HepG2 (cell line): ENCODE data around the gene MYL6B. TPM values are rescaled to one million over a fixed set of nuclear protein-coding genes. Genes with fewer than 3 reads are reported as not detected.

Experiments used
- ARNT ChIP-seq: fragments of 450-650 bp; IDR thresholded peaks from 2 replicates; pipeline ENCODE4 v1.6.1; 2017
- CREB1 ChIP-seq, 2 experiments: fragments of 450-650 bp in 1 of 2; IDR thresholded peaks; 2 replicates each; pipeline ENCODE4 v1.6.1; 2016 to 2017; ENCODE audit warnings: control low read depth in 1 of 2, mild to moderate bottlenecking in 1 of 2, missing compliant biosample characterization in 1 of 2, missing genetic modification characterization in 1 of 2
- FOXA3 ChIP-seq: IDR thresholded peaks from 2 replicates; pipeline ENCODE4 v1.6.1; 2016; ENCODE audit warnings: missing genetic modification reagents, missing compliant biosample characterization
- HNRNPK ChIP-seq: fragments of 200-400 bp; formaldehyde crosslinking; IDR thresholded peaks from 2 replicates; pipeline ENCODE4 v1.6.1; 2018; ENCODE audit warnings: low read length, low read depth, moderate library complexity, mild to moderate bottlenecking; ENCODE audit not compliant: poor library complexity, severe bottlenecking
- KLF13 ChIP-seq: sonication (generic); formaldehyde crosslinking; IDR thresholded peaks from 2 replicates; pipeline ENCODE4 v1.4.0; 2020; ENCODE audit warnings: mild to moderate bottlenecking, missing genetic modification reagents
- NCOA2 ChIP-seq: sonication (generic); formaldehyde crosslinking; IDR thresholded peaks from 2 replicates; pipeline ENCODE4 v1.8.0; 2022; ENCODE audit warnings: inconsistent platforms
- PCBP1 ChIP-seq: fragments of 200-400 bp; formaldehyde crosslinking; IDR thresholded peaks from 2 replicates; pipeline ENCODE4 v1.6.1; 2017; ENCODE audit warnings: mild to moderate bottlenecking, low read depth, low read length, borderline replicate concordance
- SP2 ChIP-seq: sonication (generic); formaldehyde crosslinking; IDR thresholded peaks from 2 replicates; pipeline ENCODE4 v1.5.1; 2020; ENCODE audit warnings: mild to moderate bottlenecking, missing genetic modification reagents
- SRSF1 ChIP-seq: fragments of 200-400 bp; formaldehyde crosslinking; optimal IDR thresholded peaks from 2 replicates; pipeline ENCODE3; 2017; ENCODE audit warnings: mild to moderate bottlenecking, low read depth, low read length, moderate library complexity
- SYNCRIP ChIP-seq: fragments of 200-400 bp; formaldehyde crosslinking; IDR thresholded peaks from 2 replicates; pipeline ENCODE4 v1.6.1; 2018; ENCODE audit warnings: mild to moderate bottlenecking, low read depth, low read length; ENCODE audit not compliant: insufficient read depth
- ZKSCAN1 ChIP-seq: fragments of 150-350 bp; IDR thresholded peaks from 2 replicates; pipeline ENCODE4 v1.6.1; 2014; ENCODE audit warnings: low read length
- ZKSCAN5 ChIP-seq: sonication (generic); formaldehyde crosslinking; IDR thresholded peaks from 2 replicates; pipeline ENCODE4 v1.5.1; 2020; ENCODE audit warnings: mild to moderate bottlenecking, missing genetic modification reagents
- ZNF3 ChIP-seq: IDR thresholded peaks from 2 replicates; pipeline ENCODE4 v1.7.0; 2017; ENCODE audit warnings: inconsistent platforms
- ZNF510 ChIP-seq: sonication (generic); formaldehyde crosslinking; IDR thresholded peaks from 2 replicates; pipeline ENCODE4 v1.4.0; 2020; ENCODE audit warnings: low read depth, mild to moderate bottlenecking, missing genetic modification reagents
- ZNF850 ChIP-seq: sonication (generic); formaldehyde crosslinking; conservative IDR thresholded peaks from 2 replicates; pipeline ENCODE4 v1.9.0; 2021; ENCODE audit warnings: mild to moderate bottlenecking, missing genetic modification reagents
- polyA plus RNA-seq, 8 experiments: library from polyadenylated mRNA; depleted of rRNA in 3 of 8; stranded (reverse) in 7 of 8; unstranded in 1 of 8; fragments of >200 nt; fragmentation: Illumina TruSeq in 4 of 8; extraction: Trizol in 4 of 8; gene quantifications; 2 replicates each; pipeline versions ENCODE4 v1.2.1 to v1.2.3, GENCODE V29; 2011 to 2016; ENCODE audit warnings: low read depth in 4 of 8, missing spikeins in 1 of 8, mixed read lengths in 1 of 8; ENCODE audit not compliant: insufficient read depth in 1 of 8
- total RNA-seq, 5 experiments: library from RNA; depleted of rRNA; stranded (reverse); fragments of >200 nt; fragmentation: Illumina TruSeq; extraction: Trizol; gene quantifications; 2 replicates each; pipeline ENCODE4 v1.2.3, GENCODE V29; 2016; ENCODE audit warnings: low read depth in 1 of 5
- TF ChIP-seq, protein P1 (sequence below): sonication (generic); formaldehyde crosslinking; IDR thresholded peaks from 2 replicates; pipeline ENCODE4 v1.4.0; 2020; ENCODE audit warnings: missing genetic modification reagents
- TF ChIP-seq, protein P2 (sequence below): sonication (generic); formaldehyde crosslinking; conservative IDR thresholded peaks from 2 replicates; pipeline ENCODE4 v1.5.0; 2020; ENCODE audit warnings: missing genetic modification reagents
- TF ChIP-seq, protein P3 (sequence below): conservative IDR thresholded peaks from 2 replicates; pipeline ENCODE4 v1.6.1; 2018; ENCODE audit warnings: missing genetic modification reagents
- TF ChIP-seq, protein P4 (sequence below): sonication (generic); formaldehyde crosslinking; IDR thresholded peaks from 2 replicates; pipeline ENCODE4 v1.4.0; 2020; ENCODE audit warnings: mild to moderate bottlenecking, missing genetic modification reagents
- TF ChIP-seq, protein P5 (sequence below): sonication (generic); formaldehyde crosslinking; IDR thresholded peaks from 2 replicates; pipeline ENCODE4 v1.5.1; 2020; ENCODE audit warnings: mild to moderate bottlenecking, moderate library complexity, missing genetic modification reagents

Gene MYL6B
- total and polyA plus RNA-seq, 2 of the 13 experiments (the other 11 are each of a cell fraction or from before 2014, with no cell fraction given): 75.7 to 88.7 TPM

DNA sequence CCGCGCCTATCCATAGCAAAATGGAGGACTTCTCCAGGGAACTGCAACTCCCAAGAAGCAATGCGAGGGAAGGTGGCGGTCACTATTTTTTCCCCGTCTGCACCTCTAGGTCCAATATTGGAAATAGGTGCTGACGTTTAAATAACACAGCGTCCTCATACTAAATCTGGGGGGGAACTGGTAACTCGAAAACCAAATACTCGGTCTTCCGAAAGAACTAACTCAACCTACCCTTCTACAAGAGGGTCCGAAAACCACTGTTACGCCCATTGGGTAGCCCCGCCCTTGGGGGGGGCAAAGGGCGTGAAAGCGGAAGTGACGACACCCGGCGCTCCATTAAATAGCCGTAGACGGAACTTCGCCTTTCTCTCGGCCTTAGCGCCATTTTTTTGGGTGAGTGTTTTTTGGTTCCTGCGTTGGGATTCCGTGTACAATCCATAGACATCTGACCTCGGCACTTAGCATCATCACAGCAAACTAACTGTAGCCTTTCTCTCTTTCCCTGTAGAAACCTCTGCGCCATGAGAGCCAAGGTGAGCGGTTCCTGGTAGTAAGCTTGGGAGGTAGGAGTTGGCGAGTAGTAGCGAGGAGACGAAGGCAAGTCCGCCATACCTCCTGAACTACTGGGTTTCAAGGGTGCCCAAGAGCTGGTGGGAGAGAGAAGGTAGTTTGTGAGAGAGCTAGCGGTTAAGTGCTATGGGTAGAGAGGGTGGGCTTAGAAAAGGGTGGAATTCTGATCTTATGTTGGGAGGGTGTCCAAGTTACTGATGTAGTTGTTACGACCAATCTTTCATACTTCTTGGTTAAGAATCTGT, 35.9 kb upstream of the MYL6B start, which contains the start of gene RPL41 (continued):
- TF ChIP-seq, protein P1, sequence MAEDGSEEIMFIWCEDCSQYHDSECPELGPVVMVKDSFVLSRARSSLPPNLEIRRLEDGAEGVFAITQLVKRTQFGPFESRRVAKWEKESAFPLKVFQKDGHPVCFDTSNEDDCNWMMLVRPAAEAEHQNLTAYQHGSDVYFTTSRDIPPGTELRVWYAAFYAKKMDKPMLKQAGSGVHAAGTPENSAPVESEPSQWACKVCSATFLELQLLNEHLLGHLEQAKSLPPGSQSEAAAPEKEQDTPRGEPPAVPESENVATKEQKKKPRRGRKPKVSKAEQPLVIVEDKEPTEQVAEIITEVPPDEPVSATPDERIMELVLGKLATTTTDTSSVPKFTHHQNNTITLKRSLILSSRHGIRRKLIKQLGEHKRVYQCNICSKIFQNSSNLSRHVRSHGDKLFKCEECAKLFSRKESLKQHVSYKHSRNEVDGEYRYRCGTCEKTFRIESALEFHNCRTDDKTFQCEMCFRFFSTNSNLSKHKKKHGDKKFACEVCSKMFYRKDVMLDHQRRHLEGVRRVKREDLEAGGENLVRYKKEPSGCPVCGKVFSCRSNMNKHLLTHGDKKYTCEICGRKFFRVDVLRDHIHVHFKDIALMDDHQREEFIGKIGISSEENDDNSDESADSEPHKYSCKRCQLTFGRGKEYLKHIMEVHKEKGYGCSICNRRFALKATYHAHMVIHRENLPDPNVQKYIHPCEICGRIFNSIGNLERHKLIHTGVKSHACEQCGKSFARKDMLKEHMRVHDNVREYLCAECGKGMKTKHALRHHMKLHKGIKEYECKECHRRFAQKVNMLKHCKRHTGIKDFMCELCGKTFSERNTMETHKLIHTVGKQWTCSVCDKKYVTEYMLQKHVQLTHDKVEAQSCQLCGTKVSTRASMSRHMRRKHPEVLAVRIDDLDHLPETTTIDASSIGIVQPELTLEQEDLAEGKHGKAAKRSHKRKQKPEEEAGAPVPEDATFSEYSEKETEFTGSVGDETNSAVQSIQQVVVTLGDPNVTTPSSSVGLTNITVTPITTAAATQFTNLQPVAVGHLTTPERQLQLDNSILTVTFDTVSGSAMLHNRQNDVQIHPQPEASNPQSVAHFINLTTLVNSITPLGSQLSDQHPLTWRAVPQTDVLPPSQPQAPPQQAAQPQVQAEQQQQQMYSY (CRISPR knock-in tag): 0 out of 2 replicates have a peak, but pooled peaks have one; percentile 22
- TF ChIP-seq SYNCRIP: no peak
- peak; percentile 93 for TF ChIP-seq CREB1 (IDR thresholded peaks at IDR 0.05)
- peak; percentile 99 for TF ChIP-seq CREB1 (CRISPR knock-in tag; IDR thresholded peaks at IDR 0.05)
- TF ChIP-seq FOXA3 (CRISPR knock-in tag): peak; percentile 45
- TF ChIP-seq, protein P2, sequence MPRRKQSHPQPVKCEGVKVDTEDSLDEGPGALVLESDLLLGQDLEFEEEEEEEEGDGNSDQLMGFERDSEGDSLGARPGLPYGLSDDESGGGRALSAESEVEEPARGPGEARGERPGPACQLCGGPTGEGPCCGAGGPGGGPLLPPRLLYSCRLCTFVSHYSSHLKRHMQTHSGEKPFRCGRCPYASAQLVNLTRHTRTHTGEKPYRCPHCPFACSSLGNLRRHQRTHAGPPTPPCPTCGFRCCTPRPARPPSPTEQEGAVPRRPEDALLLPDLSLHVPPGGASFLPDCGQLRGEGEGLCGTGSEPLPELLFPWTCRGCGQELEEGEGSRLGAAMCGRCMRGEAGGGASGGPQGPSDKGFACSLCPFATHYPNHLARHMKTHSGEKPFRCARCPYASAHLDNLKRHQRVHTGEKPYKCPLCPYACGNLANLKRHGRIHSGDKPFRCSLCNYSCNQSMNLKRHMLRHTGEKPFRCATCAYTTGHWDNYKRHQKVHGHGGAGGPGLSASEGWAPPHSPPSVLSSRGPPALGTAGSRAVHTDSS (CRISPR knock-in tag): no peak
- TF ChIP-seq, protein P3, sequence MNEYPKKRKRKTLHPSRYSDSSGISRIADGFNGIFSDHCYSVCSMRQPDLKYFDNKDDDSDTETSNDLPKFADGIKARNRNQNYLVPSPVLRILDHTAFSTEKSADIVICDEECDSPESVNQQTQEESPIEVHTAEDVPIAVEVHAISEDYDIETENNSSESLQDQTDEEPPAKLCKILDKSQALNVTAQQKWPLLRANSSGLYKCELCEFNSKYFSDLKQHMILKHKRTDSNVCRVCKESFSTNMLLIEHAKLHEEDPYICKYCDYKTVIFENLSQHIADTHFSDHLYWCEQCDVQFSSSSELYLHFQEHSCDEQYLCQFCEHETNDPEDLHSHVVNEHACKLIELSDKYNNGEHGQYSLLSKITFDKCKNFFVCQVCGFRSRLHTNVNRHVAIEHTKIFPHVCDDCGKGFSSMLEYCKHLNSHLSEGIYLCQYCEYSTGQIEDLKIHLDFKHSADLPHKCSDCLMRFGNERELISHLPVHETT (CRISPR knock-in tag): 0 out of 2 replicates have a peak, but pooled peaks have one; percentile 59
- no peak for TF ChIP-seq SRSF1
- TF ChIP-seq, protein P4, sequence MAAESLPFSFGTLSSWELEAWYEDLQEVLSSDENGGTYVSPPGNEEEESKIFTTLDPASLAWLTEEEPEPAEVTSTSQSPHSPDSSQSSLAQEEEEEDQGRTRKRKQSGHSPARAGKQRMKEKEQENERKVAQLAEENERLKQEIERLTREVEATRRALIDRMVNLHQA (CRISPR knock-in tag): no peak; the same call in 1 of the 2 replicates
- peak; percentile 96 for TF ChIP-seq ZNF510 (CRISPR knock-in tag)
- peak; percentile 68 for TF ChIP-seq NCOA2 (CRISPR knock-in tag)
- peak; percentile 59; the same call in 1 of the 2 replicates for TF ChIP-seq KLF13 (CRISPR knock-in tag)
- no peak for TF ChIP-seq SP2 (CRISPR knock-in tag)
- no peak for TF ChIP-seq PCBP1
- 0 out of 2 replicates have a peak, but pooled peaks have one; percentile 31 for TF ChIP-seq ZNF3 (CRISPR knock-in tag)
- TF ChIP-seq ARNT: no peak
- TF ChIP-seq ZNF850 (CRISPR knock-in tag): no peak
- TF ChIP-seq ZKSCAN5: no peak
- TF ChIP-seq HNRNPK: no peak
- TF ChIP-seq, protein P5, sequence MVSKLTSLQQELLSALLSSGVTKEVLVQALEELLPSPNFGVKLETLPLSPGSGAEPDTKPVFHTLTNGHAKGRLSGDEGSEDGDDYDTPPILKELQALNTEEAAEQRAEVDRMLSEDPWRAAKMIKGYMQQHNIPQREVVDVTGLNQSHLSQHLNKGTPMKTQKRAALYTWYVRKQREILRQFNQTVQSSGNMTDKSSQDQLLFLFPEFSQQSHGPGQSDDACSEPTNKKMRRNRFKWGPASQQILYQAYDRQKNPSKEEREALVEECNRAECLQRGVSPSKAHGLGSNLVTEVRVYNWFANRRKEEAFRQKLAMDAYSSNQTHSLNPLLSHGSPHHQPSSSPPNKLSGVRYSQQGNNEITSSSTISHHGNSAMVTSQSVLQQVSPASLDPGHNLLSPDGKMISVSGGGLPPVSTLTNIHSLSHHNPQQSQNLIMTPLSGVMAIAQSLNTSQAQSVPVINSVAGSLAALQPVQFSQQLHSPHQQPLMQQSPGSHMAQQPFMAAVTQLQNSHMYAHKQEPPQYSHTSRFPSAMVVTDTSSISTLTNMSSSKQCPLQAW (CRISPR knock-in tag): no peak
- no peak for TF ChIP-seq ZKSCAN1
